T-helper 1 cell treated with Interleukin-12 subunit alpha and Interleukin-12 subunit beta and Interleukin-4 antibody, amounts not matched to agents 30 μg/mL and 1 μg/mL, for 36 hours (primary cell): ENCODE results near the gene SMIM35.
A peak's percentile ranks its signal among the peaks of the same experiment; 100 is the strongest.

ENCODE experiments used
- H3K27ac Mint-ChIP-seq: one replicate; pipeline ENCODE4 v1.8.0; 2021; ENCODE audit warnings: mild to moderate bottlenecking, mixed read lengths
- H3K27me3 Mint-ChIP-seq: one replicate; pipeline ENCODE4 v1.8.0; 2021; ENCODE audit warnings: low read depth, mixed read lengths
- H3K36me3 Mint-ChIP-seq: one replicate; pipeline ENCODE4 v1.8.0; 2021; ENCODE audit warnings: low read depth, mixed read lengths
- H3K4me1 Mint-ChIP-seq: one replicate; pipeline ENCODE4 v1.8.0; 2021; ENCODE audit warnings: low read depth, mixed read lengths
- H3K4me3 Mint-ChIP-seq: one replicate; pipeline ENCODE4 v1.8.0; 2021; ENCODE audit warnings: mild to moderate bottlenecking, moderate library complexity, mixed read lengths
- H3K9me3 Mint-ChIP-seq: one replicate; pipeline ENCODE4 v1.8.0; 2021; ENCODE audit warnings: mixed read lengths

SMIM35 gene

GRCh38 chr11:118051136-118051610 lies 35.6 kb downstream of the SMIM35 start:
- H3K4me3 Mint-ChIP-seq = peak overlapping the region; percentile 73
- H3K4me1 Mint-ChIP-seq = peaks cover 59% of the 10 kb centered on the region
- H3K9me3 Mint-ChIP-seq = no peaks in the 10 kb centered on the region
- H3K27me3 Mint-ChIP-seq = peaks cover 4% of the 10 kb centered on the region
- peaks cover 5% of the 10 kb centered on the region for H3K36me3 Mint-ChIP-seq
- H3K27ac Mint-ChIP-seq = peak overlapping the region; percentile 99

- H3K4me3 Mint-ChIP-seq = no peak overlapping the region
- peaks cover 5% of the 10 kb centered on the region for H3K36me3 Mint-ChIP-seq
- H3K27me3 Mint-ChIP-seq = no peaks in the 10 kb centered on the region
- H3K9me3 Mint-ChIP-seq = no peaks in the 10 kb centered on the region
- peak overlapping the region; percentile 99 for H3K27ac Mint-ChIP-seq
- H3K4me1 Mint-ChIP-seq = peaks cover 67% of the 10 kb centered on the region
Observed at GRCh38 chr11:118050208-118050891, 36.4 kb downstream of the SMIM35 start.

GRCh38 chr11:118049771-118050170 lies 37.0 kb downstream of the SMIM35 start:
- H3K27ac Mint-ChIP-seq = peak overlapping the region; percentile 62
- H3K36me3 Mint-ChIP-seq = peaks cover 5% of the 10 kb centered on the region
- peaks cover 73% of the 10 kb centered on the region for H3K4me1 Mint-ChIP-seq
- H3K4me3 Mint-ChIP-seq = no peak overlapping the region
- no peaks in the 10 kb centered on the region for H3K27me3 Mint-ChIP-seq
- no peaks in the 10 kb centered on the region for H3K9me3 Mint-ChIP-seq

GRCh38 chr11:118048472-118049370 lies 38.0 kb downstream of the SMIM35 start:
- Mint-ChIP-seq H3K9me3 (no peaks in the 10 kb centered on the region), H3K27ac (peak overlapping the region; percentile 78), H3K4me1 (peaks cover 79% of the 10 kb centered on the region), H3K36me3 (peaks cover 5% of the 10 kb centered on the region), H3K4me3 (peak overlapping the region; percentile 40), H3K27me3 (no peaks in the 10 kb centered on the region)

GRCh38 chr11:118047749-118048148 lies 39.0 kb downstream of the SMIM35 start:
- peaks cover 5% of the 10 kb centered on the region for H3K36me3 Mint-ChIP-seq
- H3K27ac Mint-ChIP-seq = no peak overlapping the region
- H3K27me3 Mint-ChIP-seq = no peaks in the 10 kb centered on the region
- H3K4me3 Mint-ChIP-seq = no peak overlapping the region
- H3K9me3 Mint-ChIP-seq = no peaks in the 10 kb centered on the region
- peaks cover 74% of the 10 kb centered on the region for H3K4me1 Mint-ChIP-seq

GRCh38 chr11:118046964-118047700 lies 39.6 kb downstream of the SMIM35 start:
- Mint-ChIP-seq H3K4me3 (peak overlapping the region; percentile 50), H3K4me1 (peaks cover 73% of the 10 kb centered on the region), H3K9me3 (no peaks in the 10 kb centered on the region), H3K36me3 (peaks cover 5% of the 10 kb centered on the region), H3K27me3 (no peaks in the 10 kb centered on the region), H3K27ac (peak overlapping the region; percentile 74)

GRCh38 chr11:118046051-118046963 lies 40.5 kb downstream of the SMIM35 start:
- Mint-ChIP-seq H3K36me3 (peaks cover 3% of the 10 kb centered on the region), H3K4me3 (peak overlapping the region; percentile 50), H3K9me3 (no peaks in the 10 kb centered on the region), H3K4me1 (peaks cover 72% of the 10 kb centered on the region), H3K27me3 (no peaks in the 10 kb centered on the region), H3K27ac (peak overlapping the region; percentile 74)

GRCh38 chr11:118045191-118045590 lies 41.6 kb downstream of the SMIM35 start:
- peaks cover 3% of the 10 kb centered on the region for H3K36me3 Mint-ChIP-seq
- H3K9me3 Mint-ChIP-seq = no peaks in the 10 kb centered on the region
- H3K4me1 Mint-ChIP-seq = peaks cover 62% of the 10 kb centered on the region
- no peaks in the 10 kb centered on the region for H3K27me3 Mint-ChIP-seq
- H3K27ac Mint-ChIP-seq = peak overlapping the region; percentile 74
- no peak overlapping the region for H3K4me3 Mint-ChIP-seq

- H3K27ac Mint-ChIP-seq = peak overlapping the region; percentile 45
- peak overlapping the region; percentile 21 for H3K4me3 Mint-ChIP-seq
- H3K9me3 Mint-ChIP-seq = no peaks in the 10 kb centered on the region
- H3K4me1 Mint-ChIP-seq = peaks cover 57% of the 10 kb centered on the region
- peaks cover 4% of the 10 kb centered on the region for H3K36me3 Mint-ChIP-seq
- no peaks in the 10 kb centered on the region for H3K27me3 Mint-ChIP-seq
Observed at GRCh38 chr11:118042796-118043195, 44.0 kb downstream of the SMIM35 start.

GRCh38 chr11:118042141-118042540 lies 44.6 kb downstream of the SMIM35 start:
- peaks cover 4% of the 10 kb centered on the region for H3K36me3 Mint-ChIP-seq
- H3K4me3 Mint-ChIP-seq = peak overlapping the region; percentile 35
- H3K27ac Mint-ChIP-seq = peak overlapping the region; percentile 74
- no peaks in the 10 kb centered on the region for H3K27me3 Mint-ChIP-seq
- peaks cover 4% of the 10 kb centered on the region for H3K9me3 Mint-ChIP-seq
- peaks cover 58% of the 10 kb centered on the region for H3K4me1 Mint-ChIP-seq

GRCh38 chr11:118033443-118033842 lies 53.3 kb downstream of the SMIM35 start:
- H3K36me3 Mint-ChIP-seq = peaks cover 7% of the 10 kb centered on the region
- no peak overlapping the region for H3K4me3 Mint-ChIP-seq
- H3K9me3 Mint-ChIP-seq = peaks cover 17% of the 10 kb centered on the region
- peaks cover 11% of the 10 kb centered on the region for H3K27me3 Mint-ChIP-seq
- peak overlapping the region; percentile 67 for H3K27ac Mint-ChIP-seq
- peaks cover 33% of the 10 kb centered on the region for H3K4me1 Mint-ChIP-seq

GRCh38 chr11:118028626-118029025 lies 58.1 kb downstream of the SMIM35 start:
- Mint-ChIP-seq H3K36me3 (peaks cover 12% of the 10 kb centered on the region), H3K9me3 (peaks cover 21% of the 10 kb centered on the region), H3K4me1 (peaks cover 25% of the 10 kb centered on the region), H3K27ac (no peak overlapping the region), H3K4me3 (no peak overlapping the region), H3K27me3 (peaks cover 16% of the 10 kb centered on the region)

- no peak overlapping the region for H3K27ac Mint-ChIP-seq
- peaks cover 20% of the 10 kb centered on the region for H3K4me1 Mint-ChIP-seq
- H3K4me3 Mint-ChIP-seq = no peak overlapping the region
- H3K9me3 Mint-ChIP-seq = peaks cover 21% of the 10 kb centered on the region
- H3K27me3 Mint-ChIP-seq = peaks cover 16% of the 10 kb centered on the region
- H3K36me3 Mint-ChIP-seq = peaks cover 12% of the 10 kb centered on the region
Observed at GRCh38 chr11:118027694-118028093, 59.1 kb downstream of the SMIM35 start.
